GM12865 (cell line): ENCODE results near the gene RNPEP.
"Not testable (repeated sequence)": the region's sequence is repeated elsewhere in the genome, so short reads cannot be mapped to it uniquely, and the experiment has no call there.

Experiments used
- DNase-seq: peaks from one replicate; pipeline ENCODE4 v3.0.0; 2010; ENCODE audit warnings: low read depth
- H3K4me3 ChIP-seq: 2 replicates; pipeline ENCODE4 v1.5.1; 2011; ENCODE audit warnings: mild to moderate bottlenecking, low read depth, low read length, control low read depth
- CTCF ChIP-seq: IDR thresholded peaks from 2 replicates; pipeline ENCODE4 v1.5.1; 2011; ENCODE audit warnings: low read length, control low read depth, low read depth, inconsistent platforms; ENCODE audit not compliant: insufficient read depth; ENCODE audit errors: missing control alignments

The RNPEP gene

GRCh38 chr1:202047977-202048376, 65.5 kb downstream of the RNPEP start:
- DNase-seq: no peak
- no peak overlapping the region for H3K4me3 ChIP-seq
- no peak for TF ChIP-seq CTCF

DNA sequence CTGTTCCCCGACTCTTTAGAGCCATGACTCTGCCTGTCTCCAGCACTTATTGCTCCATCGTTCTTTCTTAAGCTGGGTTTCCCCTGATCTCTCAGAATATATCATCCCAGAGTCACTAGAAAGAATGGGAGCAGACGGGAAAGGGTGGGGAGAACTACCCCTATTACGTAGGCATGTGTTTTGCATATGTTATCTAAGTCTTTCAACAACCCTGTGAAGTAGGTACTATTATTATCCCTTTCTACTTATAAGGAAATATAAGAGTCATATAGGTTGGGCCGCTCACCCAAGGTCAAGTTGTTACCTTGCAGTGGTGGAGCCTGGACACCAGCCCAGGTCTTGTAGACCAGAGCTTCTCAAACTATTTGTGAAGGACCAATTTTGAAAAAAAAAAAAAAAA, 66.7 kb downstream of the RNPEP start:
- H3K4me3 ChIP-seq: no peak overlapping the region
- no peak for TF ChIP-seq CTCF

DNA sequence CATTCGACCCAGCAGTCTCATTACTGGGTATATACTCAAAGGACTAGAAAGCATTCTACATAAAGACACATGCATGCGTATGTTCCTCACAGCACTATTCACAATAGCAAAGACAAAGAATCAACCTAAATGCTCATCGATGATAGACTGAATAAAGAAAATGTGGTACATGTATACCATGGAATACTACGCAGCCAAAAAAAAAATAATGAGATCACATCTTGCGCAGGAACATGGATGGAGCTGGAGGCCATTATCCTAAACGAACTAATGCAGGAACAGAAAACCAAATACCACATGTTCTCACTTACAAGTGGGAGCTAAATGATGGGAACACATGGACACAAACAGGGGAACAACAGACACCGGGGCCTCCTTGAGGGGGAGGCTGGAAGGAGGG, 71.6 kb downstream of the RNPEP start:
- no peak for DNase-seq
- no peak overlapping the region for H3K4me3 ChIP-seq
- no peak for TF ChIP-seq CTCF

More for the DNA sequence above, 66.7 kb downstream of the RNPEP start:
- DNase-seq: no peak

GRCh38 chr1:202054673-202055072, 72.2 kb downstream of the RNPEP start:
- H3K4me3 ChIP-seq, DNase-seq: not testable (repeated sequence)
